Stimulated activated CD8-positive, alpha-beta memory T cell treated with anti-CD3 and anti-CD28 coated beads, Interleukin-4, amount 100 ng/mL, for 48 hours (primary cell): Measurements from ENCODE around the gene CAPN11.
"Not testable (repeated sequence)": the region's sequence is repeated elsewhere in the genome, so short reads cannot be mapped to it uniquely, and the experiment has no call there.

Source experiments
- DNase-seq: peaks from one replicate; pipeline ENCODE4 v3.0.0-alpha.2; 2020

CAPN11 gene

DNA sequence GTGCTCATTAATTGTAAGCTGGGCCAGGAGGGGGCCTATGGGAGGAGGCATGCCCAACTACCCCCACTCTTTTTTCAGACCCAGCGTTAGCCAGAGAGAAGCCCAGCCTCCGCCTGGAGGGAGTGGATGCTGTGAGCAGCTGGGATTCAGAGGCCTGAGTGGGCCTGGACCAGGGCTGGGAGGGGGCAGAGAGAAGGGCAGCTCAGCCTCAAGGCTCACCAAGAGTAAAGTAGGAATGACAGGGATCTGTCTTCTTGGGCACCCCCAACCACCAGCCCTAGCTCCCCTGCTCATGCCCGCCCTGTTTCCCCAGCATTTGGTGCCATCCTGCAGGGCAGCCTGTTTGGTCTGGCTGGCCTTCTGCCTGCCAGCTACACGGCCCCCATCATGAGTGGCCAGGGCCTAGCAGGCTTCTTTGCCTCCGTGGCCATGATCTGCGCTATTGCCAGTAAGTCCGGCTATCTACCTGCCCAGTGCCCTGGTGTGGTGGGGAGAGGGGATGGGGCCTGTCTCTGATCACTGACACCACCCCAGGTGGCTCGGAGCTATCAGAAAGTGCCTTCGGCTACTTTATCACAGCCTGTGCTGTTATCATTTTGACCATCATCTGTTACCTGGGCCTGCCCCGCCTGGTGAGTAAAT is 71.5 kb downstream of the CAPN11 start:
- no peak for DNase-seq

- DNase-seq = not testable (repeated sequence)
Observed at GRCh38 chr6:44231426-44231825, 72.8 kb downstream of the CAPN11 start.

- no peak for DNase-seq
Observed at GRCh38 chr6:44232676-44233566, 74.3 kb downstream of the CAPN11 start.

GRCh38 chr6:44233567-44234100 is 75.0 kb downstream of the CAPN11 start:
- DNase-seq = no peak
